Mucosa of stomach (tissue), 1 donor: ENCODE results near the gene TPCN1.

Source experiments
- H3K27me3 ChIP-seq: one replicate; pipeline ENCODE4 v1.7.0; 2013; ENCODE audit warnings: mild to moderate bottlenecking, low read length; ENCODE audit not compliant: control insufficient read depth, insufficient read depth
- H3K36me3 ChIP-seq: one replicate; pipeline ENCODE4 v1.7.0; 2013; ENCODE audit warnings: low read length; ENCODE audit not compliant: control insufficient read depth, insufficient read depth
- H3K4me1 ChIP-seq: one replicate; pipeline ENCODE4 v1.7.0; 2013; ENCODE audit warnings: mild to moderate bottlenecking, low read length; ENCODE audit not compliant: control insufficient read depth, insufficient read depth
- H3K4me3 ChIP-seq: one replicate; pipeline ENCODE4 v1.7.0; 2013; ENCODE audit warnings: low read length
- H3K9ac ChIP-seq: one replicate; pipeline ENCODE4 v1.7.0; 2013; ENCODE audit warnings: mild to moderate bottlenecking, low read length, moderate library complexity
- H3K9me3 ChIP-seq: one replicate; pipeline ENCODE4 v1.7.0; 2013; ENCODE audit warnings: mild to moderate bottlenecking, low read length, moderate library complexity; ENCODE audit not compliant: control insufficient read depth
- donor health status: Pancreatic carcinoma.

The TPCN1 gene

DNA sequence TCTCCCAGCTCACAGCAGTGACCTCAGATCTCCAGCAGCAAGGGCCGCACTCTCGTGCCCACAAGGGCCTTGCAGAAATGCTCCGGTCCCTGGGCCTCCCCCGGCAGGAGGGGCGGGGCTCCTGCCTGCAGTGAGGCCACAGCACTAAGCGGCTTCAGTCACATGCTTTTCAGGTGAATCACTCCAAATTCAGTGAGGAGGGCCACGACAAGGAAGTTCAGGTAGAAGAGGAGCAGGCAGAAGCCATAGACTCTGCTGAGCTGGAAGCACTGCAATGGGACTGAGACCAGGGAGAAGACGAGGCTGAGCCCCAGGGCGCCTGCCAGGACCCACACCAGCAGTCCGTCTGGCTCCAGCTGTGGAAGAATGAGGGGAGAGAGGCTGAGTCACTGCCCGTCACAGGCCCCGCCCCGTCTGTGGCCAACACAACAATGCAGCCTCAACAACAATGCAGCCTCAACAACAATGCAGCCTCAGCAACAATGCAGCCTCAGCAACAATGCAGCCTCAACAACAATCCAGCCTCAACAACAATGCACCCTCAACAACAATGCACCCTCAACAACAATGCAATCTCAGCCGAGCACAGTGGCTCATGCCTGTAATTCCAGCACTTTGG, 78.5 kb downstream of the TPCN1 start:
- Histone ChIP-seq H3K27me3 (no peaks in the 10 kb centered on the region), H3K9me3 (no peaks in the 10 kb centered on the region), H3K9ac (peak overlapping the region; percentile 22), H3K4me1 (peaks cover 13% of the 10 kb centered on the region), H3K4me3 (no peak overlapping the region), H3K36me3 (peaks cover 5% of the 10 kb centered on the region)

DNA sequence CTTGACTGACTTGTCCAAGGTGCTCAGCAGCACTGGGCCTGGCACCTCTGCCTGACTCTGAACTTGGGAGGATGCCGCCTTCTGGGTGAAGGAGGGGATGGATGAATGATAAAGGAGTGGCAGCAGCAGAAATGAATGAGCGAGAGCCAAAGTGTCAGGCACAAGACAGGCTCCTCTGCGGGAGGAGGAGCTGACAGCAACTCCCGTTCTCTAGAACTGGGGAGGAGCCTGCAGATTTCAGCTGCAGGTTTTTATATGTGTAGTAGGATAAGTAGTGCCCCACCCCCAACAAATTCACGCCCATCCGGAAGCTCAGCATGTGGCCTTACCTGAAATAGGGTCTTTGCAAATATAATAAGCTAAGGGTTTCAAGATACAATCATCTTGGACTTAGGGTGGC, 80.5 kb downstream of the TPCN1 start:
- Histone ChIP-seq H3K4me3 (no peak overlapping the region), H3K36me3 (peaks cover 9% of the 10 kb centered on the region), H3K27me3 (no peaks in the 10 kb centered on the region), H3K4me1 (peaks cover 13% of the 10 kb centered on the region), H3K9ac (no peak overlapping the region), H3K9me3 (no peaks in the 10 kb centered on the region)

DNA sequence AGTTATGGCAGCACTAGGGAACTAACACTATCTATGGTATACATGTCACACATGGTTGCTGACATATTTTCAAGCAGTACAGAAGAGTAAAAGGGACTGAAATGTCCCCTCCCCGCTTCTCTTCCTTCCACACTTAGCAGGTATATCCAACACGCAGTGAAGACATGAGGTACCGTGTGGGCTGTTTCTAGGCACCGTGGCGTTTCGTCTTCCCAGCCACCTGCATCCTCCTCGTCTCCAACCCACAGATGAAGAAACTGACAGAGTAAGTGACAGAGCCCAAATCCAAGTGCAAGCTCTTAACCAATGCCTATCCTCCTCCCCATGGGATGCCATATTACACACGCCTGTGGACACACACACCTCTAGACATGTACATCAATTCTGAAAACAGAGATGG, 81.2 kb downstream of the TPCN1 start:
- H3K4me1 ChIP-seq: peaks cover 13% of the 10 kb centered on the region
- no peak overlapping the region for H3K4me3 ChIP-seq
- H3K27me3 ChIP-seq: no peaks in the 10 kb centered on the region
- no peaks in the 10 kb centered on the region for H3K9me3 ChIP-seq
- H3K36me3 ChIP-seq: peaks cover 9% of the 10 kb centered on the region
- H3K9ac ChIP-seq: no peak overlapping the region

DNA sequence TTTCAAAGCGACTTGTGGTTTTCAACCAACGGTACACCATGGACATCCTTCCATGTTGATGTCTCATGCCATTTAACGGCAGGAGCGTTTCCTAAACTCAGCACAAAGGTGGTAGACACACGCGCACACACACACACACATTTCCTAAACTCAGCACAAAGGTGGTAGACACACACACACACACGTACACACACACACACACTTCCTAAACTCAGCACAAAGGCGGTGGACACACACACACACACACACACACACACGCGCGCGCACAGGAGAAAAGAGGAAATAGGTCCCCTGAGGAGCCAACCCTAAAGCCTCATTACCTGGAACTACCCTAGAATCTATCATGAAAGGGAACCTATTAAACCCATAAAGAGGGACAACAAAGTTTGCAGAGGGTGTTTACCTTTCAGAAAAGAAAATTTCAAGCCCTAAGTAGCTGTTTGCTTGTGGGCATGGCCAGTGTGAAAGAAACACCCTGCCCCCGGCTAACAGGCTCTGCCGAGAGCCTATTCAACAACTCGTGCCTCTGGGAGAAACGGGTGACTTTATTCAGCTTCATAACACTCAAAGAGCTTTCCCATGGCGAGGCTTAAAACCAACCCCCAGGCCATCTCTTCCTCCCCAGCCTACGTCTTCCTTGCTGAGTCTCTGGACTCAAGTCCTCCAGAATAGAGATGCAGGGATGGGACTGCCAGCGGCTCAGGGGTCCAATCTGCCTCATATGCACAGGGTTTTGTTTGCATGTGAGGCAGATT, 81.8 kb downstream of the TPCN1 start:
- H3K36me3 ChIP-seq: peaks cover 9% of the 10 kb centered on the region
- no peaks in the 10 kb centered on the region for H3K27me3 ChIP-seq
- peaks cover 13% of the 10 kb centered on the region for H3K4me1 ChIP-seq
- no peak overlapping the region for H3K9ac ChIP-seq
- no peaks in the 10 kb centered on the region for H3K9me3 ChIP-seq
- H3K4me3 ChIP-seq: no peak overlapping the region

DNA sequence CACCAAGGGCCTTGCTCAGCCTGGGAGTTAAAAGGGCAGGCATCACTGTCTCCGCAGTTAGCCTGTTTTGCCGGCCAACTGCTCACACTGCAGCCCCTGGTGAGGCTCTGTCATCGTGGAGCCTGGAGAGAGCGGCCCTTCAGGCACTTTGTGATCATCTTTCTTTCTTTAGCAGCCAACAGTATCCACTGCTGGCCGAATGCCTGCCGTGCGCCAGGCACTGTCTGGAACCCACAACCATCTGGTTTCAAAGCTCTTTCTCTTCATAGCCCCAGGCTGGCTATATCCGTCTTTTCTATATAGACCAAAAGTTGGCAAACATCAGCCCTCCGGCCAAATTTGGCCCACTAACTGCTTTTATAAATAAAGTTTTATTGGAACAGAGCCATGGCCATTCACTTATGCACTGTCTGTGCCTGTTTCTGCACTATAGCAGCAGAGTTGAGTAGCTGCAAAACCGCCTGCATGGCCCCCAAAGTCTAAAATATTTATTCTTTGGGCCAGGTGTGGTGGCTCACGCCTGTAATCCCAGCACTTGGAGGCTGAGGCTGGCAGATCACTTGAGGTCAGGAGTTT, 84.1 kb downstream of the TPCN1 start:
- no peaks in the 10 kb centered on the region for H3K9me3 ChIP-seq
- H3K36me3 ChIP-seq: peaks cover 9% of the 10 kb centered on the region
- H3K27me3 ChIP-seq: no peaks in the 10 kb centered on the region
- H3K9ac ChIP-seq: no peak overlapping the region
- no peaks in the 10 kb centered on the region for H3K4me1 ChIP-seq
- H3K4me3 ChIP-seq: no peak overlapping the region

DNA sequence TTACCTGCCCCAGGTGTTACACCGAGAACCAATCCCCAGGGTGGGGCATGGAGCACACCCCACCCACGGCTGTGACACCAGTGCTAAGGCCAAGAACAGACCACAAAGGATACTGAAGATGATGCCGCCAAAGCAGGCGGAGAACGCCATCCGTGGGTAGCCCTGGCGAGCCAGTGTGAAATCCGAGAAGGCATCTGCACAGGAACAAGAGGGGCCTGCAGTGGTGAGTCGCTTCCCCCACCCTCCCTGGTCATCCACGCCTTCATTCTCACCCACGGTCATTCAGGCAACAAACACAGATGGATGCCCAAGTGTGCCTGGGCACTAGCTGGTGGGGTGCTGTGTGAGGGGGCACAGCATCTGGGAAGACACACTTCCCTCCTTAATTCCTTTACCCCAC, 85.1 kb downstream of the TPCN1 start:
- H3K27me3 ChIP-seq: no peaks in the 10 kb centered on the region
- no peaks in the 10 kb centered on the region for H3K4me1 ChIP-seq
- H3K36me3 ChIP-seq: peaks cover 9% of the 10 kb centered on the region
- H3K9ac ChIP-seq: no peak overlapping the region
- H3K4me3 ChIP-seq: no peak overlapping the region
- H3K9me3 ChIP-seq: no peaks in the 10 kb centered on the region

DNA sequence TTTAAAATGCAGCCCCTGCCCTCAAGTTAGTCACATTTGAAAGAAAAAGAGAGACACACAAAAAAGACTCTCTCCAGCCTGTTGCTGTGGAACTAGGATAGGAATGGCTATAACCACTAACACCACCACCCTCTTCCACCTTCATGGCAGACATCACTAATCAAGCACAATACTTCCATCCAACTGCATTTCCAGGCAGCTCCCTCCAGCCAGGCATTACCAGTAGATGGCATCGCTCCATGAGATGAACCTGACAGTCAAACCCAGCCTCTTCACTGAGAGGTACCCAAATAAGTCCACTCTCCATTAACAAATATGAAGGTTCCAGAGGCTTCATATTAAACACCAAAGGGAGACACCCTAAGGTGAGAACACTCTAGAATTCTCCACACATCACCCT, 89.2 kb downstream of the TPCN1 start:
- no peak overlapping the region for H3K9ac ChIP-seq
- no peak overlapping the region for H3K4me3 ChIP-seq
- peaks cover under 1% of the 10 kb centered on the region for H3K36me3 ChIP-seq
- H3K27me3 ChIP-seq: no peaks in the 10 kb centered on the region
- H3K9me3 ChIP-seq: no peaks in the 10 kb centered on the region
- H3K4me1 ChIP-seq: no peaks in the 10 kb centered on the region

DNA sequence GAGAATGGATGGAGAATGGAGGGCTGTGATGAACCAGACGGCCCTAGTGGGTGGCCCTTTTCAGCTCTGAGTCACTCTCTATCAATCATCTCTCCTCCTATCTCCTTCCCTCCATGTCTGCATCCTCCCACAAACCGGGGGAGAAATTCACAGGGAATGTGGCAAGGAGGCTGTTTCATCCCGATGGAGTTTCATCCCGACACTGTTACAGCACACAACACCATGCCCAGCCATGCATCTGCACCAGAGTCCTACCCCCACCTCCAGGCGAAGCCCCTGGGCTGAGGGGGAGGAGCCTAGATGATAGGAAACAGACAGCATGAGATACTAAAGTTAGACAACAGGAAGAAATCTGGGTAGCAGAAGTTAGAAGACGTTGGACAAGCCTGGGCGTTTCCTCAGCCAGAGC, 92.9 kb downstream of the TPCN1 start:
- Histone ChIP-seq H3K4me3 (no peak overlapping the region), H3K9me3 (no peaks in the 10 kb centered on the region), H3K27me3 (no peaks in the 10 kb centered on the region), H3K9ac (no peak overlapping the region), H3K36me3 (no peaks in the 10 kb centered on the region), H3K4me1 (no peaks in the 10 kb centered on the region)

DNA sequence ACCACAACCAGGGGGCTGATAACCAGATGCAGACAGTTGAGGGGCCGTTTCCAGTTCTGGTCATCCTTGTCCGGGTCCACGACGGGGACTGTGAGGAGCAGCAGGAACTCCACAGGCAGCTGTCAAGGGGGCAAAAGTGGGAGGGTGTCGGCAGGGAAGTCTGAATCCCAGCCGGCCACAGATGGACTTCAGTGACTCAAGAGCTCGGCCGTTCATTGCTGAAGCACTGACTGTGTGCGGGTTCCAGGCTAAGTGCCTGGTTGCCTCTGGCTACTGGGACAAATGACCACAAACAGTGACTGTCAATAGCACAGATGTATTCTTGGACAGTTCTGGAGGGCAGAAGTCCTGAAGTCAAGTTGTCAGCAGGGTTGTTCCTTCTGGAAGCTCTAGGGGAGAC, 94.1 kb downstream of the TPCN1 start:
- Histone ChIP-seq H3K36me3 (no peaks in the 10 kb centered on the region), H3K9ac (no peak overlapping the region), H3K4me3 (no peak overlapping the region), H3K4me1 (no peaks in the 10 kb centered on the region), H3K27me3 (no peaks in the 10 kb centered on the region), H3K9me3 (no peaks in the 10 kb centered on the region)

DNA sequence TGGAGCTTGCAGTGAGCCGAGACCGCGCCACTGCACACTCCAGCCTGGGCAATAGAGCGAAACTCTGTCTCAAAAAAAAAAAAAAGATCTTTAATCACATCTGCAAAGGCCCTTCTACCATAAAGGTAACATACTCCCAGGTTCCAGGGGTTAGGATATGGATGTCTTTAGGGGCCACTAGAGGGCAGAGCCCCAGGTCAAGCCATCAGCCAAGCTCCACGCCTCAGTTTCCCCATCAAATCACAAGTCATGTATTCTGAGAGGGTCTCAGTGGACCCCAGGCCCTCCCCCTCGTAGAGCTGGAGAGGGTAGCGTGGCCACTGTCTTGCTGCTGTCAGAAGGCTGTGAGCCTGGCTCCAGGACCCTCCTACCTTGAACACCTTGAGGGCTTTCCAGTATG, 94.9 kb downstream of the TPCN1 start:
- Histone ChIP-seq H3K4me3 (no peak overlapping the region), H3K27me3 (no peaks in the 10 kb centered on the region), H3K9me3 (no peaks in the 10 kb centered on the region), H3K4me1 (no peaks in the 10 kb centered on the region), H3K9ac (no peak overlapping the region), H3K36me3 (no peaks in the 10 kb centered on the region)

DNA sequence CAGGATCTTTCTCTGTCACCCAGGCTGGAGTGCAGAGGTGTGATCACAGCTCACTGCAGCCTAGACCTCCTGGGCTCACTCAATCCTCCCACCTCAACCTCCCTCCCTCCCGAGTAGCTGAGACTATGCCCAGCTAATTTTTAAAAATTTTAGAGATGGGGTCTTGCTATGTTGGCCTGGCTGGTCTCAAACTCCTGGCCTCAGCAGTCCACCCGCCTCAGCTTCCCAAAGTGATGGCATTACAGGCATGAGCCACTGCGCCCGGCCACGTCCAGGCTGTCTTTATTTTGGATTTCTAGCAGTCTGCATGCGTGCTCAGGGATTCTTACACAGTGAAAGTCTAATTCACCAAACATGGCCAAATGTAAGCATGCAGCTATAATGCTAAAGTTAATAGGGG, 95.9 kb downstream of the TPCN1 start:
- no peak overlapping the region for H3K4me3 ChIP-seq
- no peak overlapping the region for H3K9ac ChIP-seq
- no peaks in the 10 kb centered on the region for H3K9me3 ChIP-seq
- no peaks in the 10 kb centered on the region for H3K4me1 ChIP-seq
- no peaks in the 10 kb centered on the region for H3K27me3 ChIP-seq
- no peaks in the 10 kb centered on the region for H3K36me3 ChIP-seq

DNA sequence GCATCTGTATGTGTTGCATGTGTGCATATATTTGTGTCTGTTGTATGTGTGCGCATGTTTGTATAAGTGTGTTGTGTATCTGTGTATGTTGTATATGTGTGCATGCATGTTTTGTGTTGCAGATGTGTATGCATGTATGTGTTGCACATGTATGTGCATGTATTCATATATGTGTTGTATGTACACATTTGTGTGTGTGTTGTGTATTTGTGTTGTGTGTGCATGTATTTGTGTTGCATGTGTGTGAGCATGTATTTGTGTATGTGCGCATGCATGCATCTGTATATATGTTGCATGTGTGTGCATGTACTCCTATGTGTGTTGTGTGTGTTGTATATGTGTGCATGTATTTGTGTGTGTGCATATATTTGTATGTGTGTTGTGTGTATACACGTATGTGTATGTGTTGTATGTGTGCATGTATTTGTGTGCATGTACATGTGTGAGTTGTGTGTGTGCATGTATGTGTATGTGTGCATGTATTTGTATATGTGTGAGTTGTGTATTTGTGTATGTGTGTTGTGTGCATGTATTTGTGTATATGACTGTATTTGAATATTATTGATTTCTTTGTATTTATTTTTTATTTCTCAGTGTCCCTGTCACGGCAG, 96.9 kb downstream of the TPCN1 start:
- no peak overlapping the region for H3K9ac ChIP-seq
- H3K36me3 ChIP-seq: no peaks in the 10 kb centered on the region
- H3K4me1 ChIP-seq: no peaks in the 10 kb centered on the region
- H3K9me3 ChIP-seq: no peaks in the 10 kb centered on the region
- no peaks in the 10 kb centered on the region for H3K27me3 ChIP-seq
- no peak overlapping the region for H3K4me3 ChIP-seq
